GM18511 (cell line): ENCODE results near the gene AKT1.
"Not testable (repeated sequence)": the region's sequence is repeated elsewhere in the genome, so short reads cannot be mapped to it uniquely, and the experiment has no call there.

Experiments
- ATAC-seq: cut with Tn5 transposase; IDR thresholded peaks from one replicate; pipeline ENCODE4 v1.9.1; 2021; ENCODE audit warnings: mild to moderate bottlenecking, moderate library complexity; ENCODE audit not compliant: unreplicated experiment

AKT1 gene

DNA sequence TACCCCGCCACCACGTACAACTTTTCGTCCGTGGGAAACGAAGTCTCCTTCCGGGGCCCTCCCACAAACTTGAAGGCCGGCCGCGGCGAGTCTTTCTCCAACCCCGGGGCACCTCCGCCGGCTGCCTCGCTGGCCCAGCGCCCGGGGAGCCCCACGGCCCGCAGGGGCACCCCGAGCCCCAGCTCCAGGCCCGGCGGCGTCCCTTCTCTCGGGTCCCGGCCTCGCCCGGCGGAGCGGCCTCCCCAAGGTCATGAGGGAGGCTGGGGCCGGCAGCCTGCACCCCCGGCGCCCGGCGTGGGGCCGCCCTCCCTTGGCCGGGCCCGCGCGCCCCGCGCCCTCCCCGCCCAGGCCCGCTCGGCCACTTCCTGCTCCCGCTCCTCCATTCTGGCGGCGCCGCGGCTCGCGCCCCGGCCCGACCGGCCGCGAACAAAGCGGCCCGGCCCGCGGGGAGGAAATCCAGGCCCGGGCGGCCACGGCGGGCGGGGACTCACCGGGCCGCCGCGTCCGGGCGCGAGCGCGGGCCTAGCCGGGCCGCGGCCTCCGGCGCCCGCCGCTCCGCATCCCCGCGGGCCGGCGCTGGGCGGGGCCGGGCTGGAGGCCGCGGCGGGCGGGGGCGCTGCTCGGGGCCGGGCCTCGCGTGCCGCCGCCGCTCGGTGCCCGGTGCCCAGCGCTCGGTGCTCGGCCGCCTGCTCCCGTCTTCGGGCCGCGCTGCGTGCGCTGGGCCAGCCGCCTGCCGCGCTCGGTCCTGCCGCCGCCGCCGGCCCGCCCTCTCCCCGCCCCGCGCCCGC, at the start of gene AKT1:
Gene AKT1 (minus strand): TSS at position 756 of the 788 bp plus-strand sequence. CDS start 3,105 bp downstream, outside the sequence.
- ATAC-seq, result peak; percentile 55

DNA sequence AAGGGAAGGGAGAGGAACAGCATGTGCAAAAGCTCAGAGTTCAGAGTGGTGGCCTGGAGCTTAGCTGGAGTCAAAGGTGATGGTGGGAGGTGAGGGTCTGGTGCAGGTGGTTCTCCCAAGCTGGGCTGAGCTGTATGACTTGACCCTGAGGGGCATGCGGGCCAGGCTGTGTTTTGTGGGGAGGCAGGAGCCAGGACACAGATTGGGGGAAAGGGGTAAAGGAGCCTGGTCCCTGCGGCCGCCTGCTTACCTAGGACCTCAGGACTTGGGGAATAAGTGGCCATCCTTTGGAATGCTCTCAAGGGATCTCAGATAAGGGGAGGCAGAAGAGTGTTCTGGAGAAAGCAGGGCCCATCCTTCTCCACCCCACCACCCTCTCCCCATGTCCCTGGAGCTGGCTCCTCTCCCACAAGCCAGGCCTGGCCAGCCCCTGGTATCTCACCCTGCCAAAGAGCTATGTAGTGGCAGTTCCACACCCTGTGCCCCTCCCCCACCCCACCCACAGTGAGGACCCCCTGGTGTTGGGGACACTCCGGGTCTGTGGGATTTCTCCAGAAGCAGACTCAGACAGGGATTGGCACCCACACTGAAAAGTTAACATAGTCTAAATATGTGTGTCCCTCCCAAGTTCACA, 49.6 kb upstream of the AKT1 start:
- ATAC-seq, result no peak

DNA sequence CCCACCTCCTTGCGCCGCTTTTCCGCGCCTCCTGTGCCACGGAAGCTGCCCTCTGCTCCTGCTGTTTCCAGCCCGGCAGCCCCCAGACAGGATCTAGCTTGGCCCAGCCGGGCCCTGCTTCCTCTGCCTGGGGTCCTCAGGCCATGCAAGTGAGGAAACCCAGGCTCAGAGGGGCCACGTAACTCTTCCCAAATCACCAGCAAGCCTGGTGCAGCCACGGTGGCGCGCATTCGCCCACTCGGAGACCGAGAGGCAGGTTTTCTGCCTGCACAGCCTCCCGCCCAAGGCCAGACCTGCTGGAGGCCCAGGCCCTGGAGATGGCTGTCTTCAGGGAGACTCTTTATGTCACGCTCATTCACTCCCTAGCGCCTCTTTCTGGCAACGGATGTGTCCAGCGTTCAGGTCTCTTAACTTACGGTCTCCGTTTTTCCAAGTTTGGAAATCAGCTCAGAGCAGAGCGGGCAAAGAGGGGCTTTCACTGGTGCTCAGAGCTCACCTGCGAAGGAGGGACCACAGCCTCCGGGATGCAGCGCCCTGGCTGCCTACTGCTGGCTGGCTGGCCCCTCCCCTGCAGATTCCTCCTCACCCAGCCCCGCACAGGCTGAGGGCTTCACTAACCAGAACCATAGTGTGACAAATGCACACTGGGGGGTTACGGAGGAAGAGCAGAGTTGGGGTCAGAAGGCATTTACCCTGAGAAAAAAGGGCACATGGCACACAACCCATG, 48.9 kb upstream of the AKT1 start:
- ATAC-seq, result no peak

DNA sequence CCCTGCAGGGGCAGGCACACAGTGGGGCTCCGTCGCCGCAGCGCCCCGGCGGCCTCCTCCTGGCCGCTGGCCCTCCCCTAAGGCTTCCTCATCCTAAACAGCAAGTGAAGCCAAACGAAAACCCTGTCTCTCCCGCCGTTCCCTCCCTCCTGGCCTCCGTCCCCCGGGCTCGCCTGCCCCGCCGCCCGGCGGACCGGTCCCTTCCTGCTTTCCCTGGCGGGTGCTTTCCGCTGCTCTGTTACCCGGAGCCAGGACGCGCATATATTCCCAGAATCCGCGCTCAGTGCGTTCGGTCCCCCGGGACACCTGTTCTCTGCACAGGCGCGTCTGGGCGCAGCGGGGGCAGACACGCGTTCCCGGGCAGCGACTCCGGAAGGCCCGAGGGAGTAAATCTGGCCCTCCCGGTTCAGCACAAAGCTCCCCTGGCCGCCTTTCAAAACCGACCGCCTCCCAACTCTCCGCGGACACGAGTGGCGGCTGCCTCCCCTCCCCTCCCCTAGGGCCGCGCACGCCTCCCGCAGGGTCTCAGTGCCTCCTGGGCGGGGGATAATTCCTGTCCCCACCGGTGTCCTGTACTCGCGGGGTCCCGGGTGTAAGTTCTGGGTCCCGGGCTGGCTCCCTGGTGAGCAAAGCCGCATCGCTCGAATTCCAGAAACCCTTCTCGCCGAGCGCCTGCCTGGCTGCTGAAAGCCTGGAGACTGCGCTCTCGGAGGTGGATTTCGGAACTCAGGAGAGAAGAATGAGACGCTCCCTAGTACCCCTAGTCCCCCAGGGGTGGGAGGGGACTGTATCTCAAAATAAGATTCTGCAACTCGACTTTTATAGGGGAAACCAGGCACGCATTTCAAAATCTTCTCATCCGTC, 48.1 kb upstream of the AKT1 start:
- no peak for ATAC-seq

DNA sequence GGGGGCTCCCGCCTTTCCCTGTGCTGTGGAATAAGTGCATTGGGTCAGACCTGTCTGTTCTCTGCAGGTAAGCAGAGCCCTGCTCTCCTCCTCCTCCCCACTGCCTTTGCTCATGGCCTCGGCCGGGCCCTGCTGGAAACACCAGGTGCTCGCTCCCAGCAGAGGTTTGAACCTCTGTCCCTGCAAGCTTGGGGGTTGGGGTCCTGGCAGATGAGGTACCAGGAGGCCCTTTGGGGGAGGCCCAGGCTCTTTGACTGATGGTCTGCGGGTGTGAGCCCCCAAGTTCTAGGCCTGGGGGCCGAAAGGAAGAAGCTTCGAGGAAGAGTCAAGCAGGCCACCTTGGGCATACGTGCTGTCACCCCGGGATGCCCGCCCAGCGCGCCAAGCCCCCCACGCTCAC, 47.5 kb upstream of the AKT1 start:
- ATAC-seq, result no peak

DNA sequence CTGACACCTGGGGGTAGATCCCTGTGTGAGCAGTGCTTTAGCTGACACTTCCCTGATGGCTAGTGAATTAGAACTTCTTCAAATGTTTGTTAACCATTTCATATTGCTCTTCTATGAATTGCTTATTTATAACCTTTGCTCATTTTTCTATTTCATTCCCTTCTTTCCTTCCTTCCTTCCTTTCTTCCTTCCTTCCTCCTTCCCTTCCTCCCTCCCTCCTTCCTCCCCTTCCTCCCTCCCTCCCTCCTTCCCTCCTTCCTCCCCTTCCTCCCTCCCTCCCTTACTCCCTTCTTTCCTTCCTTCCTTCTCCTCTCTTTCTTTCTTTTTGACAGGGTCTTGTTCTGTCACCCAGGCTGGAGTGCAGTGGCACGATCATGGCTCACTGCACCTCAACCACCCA, 46.2 kb upstream of the AKT1 start:
- no peak for ATAC-seq

DNA sequence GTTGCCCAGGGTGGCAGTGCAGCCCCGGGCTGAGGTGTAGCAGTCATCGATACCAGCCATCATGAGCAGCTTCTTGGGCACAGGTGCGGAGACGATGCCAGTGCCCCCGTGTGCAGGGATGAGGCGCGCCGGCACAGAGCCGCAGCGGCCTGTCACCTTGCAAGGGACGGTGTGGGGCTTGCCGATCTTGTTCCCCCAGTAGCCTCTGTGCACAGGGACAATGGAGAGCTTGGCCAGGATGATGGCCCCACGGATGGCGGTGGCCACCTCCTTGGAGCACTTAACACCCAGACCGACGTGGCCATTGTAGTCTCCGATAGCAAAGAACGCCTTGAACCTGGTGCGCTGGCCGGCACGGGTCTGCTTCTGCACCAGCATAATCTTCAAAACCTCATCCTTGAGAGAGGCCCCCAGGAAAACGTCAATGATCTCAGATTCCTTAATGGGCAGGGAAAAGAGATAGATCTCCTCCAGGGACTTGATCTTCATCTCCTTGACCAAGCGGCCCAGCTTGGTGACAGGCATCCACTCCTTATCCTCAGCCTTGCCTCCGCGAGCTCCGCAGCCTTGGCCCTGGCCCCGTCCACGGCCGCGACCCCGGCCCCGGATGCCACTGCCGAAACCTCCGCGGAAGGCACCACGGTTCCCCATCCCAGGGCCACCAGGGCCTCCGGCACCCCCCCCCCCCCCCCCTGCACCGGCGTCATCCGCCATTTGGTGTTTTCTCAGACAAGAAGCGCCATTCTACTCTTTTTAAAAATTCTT, 40.8 kb upstream of the AKT1 start:
- not testable (repeated sequence) for ATAC-seq

DNA sequence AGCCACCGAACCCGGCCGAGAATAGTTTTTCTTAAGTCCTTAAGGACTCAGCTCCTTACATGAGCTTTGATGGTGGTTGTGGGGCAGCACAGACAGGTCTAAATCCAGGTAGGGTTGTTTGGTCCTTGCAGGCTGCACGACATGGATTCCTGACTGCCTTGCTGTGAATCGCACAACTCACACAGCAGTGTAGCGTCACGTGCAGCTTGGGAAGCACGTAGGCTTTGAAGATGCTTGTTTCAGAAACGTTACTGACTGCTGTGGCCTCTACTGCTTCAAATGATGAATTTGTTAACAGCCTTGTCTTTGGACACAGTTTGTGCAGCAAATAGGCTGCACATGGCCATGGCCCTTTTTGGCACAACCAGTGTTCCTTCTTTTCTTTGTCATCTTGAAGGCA, 35.2 kb upstream of the AKT1 start:
- no peak for ATAC-seq

DNA sequence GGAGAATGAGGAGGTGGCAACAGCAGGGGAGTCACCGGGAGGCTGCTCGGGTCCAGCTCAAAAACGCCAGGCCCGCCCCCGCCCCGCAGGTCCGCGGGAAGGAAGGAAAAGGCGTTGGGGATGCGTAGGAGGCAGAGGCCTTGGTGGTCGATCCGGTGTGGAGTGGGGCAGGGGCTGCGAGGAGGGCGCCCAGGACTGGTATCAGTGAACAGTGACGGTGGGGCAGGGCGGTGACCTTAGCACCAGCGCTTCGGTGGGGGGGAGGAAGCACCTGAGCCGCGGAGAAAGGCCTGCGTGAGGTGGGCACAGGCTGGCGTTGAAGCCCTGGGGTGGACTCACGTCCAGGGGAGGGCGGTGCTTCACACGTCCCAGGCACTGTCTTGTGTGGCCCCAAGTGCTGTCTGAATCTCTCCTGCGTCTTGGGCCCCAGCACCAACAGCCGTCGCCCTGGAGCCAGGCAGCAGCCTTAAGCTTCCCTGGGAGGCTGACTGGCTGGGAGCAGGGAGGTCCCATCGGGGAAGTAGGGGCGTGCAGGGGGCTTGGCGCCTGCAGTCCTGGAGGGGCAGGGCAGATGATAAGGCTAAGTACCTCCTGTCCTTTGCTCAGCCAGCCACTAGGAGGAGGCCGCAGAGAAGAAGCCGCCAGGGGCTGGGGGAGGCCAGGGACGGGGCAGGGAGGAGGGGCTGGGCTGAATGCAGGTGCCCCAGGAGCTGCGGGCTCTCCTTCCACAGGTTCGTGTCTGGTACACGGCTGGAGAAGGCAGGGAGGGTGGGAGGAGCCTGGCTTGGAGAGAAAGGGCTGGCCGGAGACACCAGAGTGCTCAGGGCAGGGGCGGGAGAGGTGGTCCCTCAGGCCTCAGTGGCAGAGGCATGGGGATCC, 31.9 kb upstream of the AKT1 start:
- no peak for ATAC-seq

DNA sequence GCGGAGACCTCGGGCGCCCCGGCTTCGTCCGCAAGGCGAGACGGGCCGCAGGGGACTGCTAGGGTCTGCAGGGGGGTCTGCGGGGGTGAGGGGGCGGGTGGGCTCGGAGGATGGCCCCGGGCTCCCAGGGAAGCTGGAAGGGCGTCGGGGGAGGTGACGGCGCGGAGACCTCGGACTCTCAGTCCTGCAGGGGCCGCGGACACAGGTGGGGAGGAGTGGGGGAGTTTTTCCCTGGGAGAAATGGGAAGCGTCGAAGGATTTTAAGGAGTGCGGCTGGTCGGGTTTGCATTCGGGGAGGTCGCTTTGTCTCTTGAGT, 31.3 kb upstream of the AKT1 start:
- ATAC-seq, result no peak

DNA sequence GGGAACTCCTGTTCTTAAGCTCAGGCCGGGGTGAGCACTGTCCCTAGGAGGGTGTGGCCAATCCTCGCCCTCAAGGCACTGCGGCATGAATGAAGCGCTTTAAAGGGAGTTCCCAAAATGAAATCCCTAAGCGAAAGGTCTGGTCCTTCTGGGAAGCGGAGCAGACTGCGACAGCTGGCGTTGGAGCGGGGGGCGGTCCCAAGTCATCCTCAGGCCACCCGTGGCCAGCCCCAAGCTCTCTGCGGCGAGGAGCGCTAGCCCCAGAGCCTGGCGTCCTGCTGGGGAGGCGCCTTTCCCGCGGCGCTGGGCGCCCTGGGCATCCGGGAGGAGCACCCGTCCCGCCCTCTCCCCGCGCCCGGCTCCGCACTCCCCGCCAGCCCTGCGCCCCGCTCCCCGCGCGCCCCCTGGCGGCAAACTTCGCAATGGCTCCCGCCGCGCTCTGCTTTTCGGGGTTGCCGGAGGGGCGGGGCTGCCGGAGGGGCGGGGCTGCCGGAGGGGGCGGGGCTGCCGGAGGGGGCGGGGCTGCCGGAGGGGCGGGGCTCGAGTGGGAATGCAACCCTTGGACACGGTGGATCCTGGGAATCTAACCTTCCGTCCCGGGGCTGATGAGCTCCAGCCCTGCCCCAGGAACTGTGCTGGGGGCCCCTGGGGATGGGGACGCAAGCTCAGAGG, 30.8 kb upstream of the AKT1 start:
- ATAC-seq, result peak; percentile 72

DNA sequence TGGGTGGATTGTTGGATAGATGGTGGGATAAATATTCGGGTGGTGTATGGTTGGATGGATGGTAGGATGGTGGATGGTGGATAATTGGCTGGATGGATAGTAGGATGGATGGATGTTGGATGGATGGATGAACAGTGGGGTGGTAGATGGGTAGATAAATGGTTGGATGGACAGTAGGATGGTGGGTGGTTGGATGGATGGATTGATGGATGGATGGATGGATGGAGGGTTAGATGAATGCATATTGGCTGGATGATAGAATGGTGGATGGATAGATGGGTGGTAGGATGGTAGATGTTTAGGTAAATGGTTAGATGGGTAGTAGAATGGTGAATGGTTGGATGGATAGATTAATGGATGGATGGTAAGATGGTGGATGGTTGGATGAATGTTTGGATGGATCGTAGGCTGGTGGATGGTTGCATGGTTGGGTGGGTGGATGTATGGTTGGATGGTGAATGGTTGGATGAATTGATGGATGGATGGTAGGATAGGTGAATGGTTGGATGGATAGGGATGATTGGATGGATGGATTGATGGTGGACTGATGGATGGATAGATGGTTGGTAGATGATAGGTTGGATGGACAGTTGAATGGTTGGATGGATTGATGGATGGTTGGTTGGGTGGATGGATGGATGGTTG, 28.9 kb upstream of the AKT1 start:
- no peak for ATAC-seq

DNA sequence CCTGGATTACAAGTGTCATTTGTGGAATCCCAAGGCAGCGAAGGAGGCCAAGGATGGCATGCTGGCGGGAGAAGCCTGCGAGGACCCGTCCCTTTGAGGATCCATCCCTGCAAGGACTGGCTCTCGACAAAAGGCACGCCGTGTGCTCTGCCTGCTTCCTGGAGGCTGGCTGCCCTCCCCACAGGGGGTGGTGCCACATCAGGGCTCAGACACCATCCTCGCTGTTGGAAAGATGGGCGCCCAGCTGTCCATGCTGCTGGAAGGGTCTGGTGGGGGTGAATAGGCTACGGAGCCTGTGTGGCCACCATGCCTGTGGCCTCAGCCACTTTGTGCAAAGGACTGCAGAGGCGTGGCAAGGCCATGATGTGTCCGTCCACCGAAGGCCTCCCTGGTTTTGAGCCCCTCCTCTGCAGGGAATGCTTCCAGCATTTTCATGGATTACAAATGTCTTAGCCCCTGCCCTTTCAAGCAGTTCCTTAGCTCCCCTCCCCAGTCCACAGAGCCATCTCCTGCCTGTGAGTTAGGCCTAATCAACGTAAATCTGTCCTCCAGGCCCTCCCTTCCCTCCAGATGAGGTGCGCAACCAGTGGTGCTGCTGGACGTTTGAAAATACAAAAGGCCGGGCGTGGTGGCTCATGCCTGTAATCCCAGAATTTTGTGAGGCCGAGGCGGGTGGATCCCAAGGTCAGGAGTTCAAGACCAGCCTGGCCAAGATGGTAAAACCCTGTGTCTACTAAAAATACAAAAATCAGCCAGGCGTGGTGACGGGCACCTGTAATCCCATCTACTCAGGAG, 27.5 kb upstream of the AKT1 start:
- ATAC-seq, result no peak

DNA sequence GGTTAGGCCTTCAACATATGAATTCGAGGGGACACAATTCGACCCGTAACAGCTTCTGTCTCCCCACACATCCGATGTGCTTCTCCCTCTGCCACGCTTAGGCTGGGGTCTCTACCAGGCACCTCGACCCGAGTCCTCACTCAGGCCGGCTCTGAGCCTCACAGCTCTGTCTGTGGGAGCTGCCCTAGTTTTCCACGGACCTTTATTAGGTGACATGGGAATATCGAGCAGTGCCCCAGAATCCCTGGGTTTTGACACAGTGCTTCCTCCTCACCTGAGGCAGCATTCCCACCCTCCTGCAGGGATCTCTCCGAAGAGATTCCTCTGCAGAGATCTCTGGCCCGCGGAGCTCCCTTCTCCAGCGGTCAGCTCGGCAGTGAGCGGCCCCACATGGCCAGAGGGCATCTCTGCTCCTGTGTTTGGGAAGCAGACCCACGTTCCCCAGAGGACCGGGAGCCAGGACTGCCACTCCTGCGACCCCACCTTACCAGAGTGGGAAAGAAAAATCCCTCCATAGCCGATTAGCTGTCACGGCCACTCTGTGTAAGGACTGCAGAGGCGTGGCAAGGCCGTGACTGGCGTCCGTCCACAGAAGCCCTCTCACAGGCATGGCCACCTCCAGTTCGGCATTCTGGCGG, 26.5 kb upstream of the AKT1 start:
- no peak for ATAC-seq

DNA sequence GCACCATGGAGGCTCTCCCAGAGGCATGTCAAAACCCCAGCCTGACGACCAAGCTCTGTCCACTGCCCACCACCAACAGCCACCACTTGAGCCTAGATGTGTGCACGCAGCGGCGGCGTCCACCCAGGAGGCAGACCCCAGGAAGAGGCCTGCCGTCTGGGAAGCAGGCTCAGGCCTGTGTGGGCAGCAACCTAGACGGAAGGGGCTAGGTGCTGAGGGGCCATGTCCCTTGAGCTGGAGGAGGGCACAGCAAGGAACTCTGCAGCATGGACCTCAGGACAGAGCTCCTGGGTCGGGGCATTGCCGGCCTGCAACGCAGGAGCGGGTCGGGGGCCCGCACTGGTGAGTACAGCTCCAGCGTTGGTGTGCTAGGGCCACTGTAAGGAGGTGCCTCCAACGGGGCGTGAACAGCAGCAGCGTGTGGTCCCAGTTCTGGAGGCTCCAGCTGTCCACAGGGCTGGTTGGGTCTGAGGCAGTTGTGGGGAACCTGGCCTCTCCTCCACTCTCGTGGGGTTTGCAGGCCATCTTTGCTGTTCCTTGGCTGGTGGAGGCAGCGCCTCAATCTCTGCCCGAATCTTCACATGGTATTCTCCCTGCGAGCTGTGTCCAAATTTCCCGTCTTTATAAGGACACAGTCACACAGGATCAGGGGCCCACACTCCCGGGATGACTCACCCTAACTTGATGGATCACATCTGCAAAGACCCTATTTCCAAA, 25.8 kb upstream of the AKT1 start:
- no peak for ATAC-seq

DNA sequence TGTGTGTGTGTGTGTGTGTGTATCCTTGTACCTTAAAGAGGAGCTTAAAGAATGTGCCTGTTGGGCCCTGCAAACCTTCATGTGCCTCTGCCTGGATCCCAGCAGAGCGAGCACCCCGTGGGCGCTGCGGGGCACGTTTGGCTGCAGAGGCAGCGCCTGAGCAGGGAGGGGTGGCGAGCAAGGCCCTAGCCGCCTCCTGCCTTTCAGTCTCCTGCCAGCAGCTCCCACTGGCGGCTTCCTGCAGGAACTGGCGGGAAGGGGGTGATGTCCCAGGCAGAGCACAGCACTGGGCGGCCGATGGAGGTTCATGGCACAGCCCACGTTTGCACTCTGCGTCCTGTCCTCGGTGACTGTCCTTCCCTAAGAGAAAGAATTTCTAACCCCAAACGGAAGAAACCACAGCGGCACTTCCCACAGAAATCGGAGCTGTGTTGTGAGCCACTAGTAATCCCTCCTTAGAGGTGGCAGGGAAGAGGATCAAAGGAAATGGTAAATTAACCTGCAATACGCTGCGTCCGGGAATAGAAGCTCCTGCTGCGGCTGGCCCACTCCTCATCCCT, 25.2 kb upstream of the AKT1 start:
- no peak for ATAC-seq
